H9 (cell line): Measurements from ENCODE around the gene AMMECR1. TPM values are rescaled to one million over a fixed set of nuclear protein-coding genes. Genes with fewer than 3 reads are reported as not detected.

Source experiments
- DNase-seq: peaks from one replicate; pipeline ENCODE4 v3.0.0-alpha.2; 2017
- H2AFZ ChIP-seq: one replicate; pipeline ENCODE4 v1.6.1; 2013; ENCODE audit warnings: mild to moderate bottlenecking, low read length, control low read depth, moderate library complexity
- H2AK5ac ChIP-seq: 2 replicates; pipeline ENCODE4 v1.6.1; 2013; ENCODE audit warnings: low read length, control low read depth, mixed read lengths; ENCODE audit not compliant: insufficient read length
- H2BK120ac ChIP-seq: one replicate; pipeline ENCODE4 v1.6.1; 2013; ENCODE audit warnings: low read depth, mild to moderate bottlenecking, low read length, control low read depth, inconsistent platforms; ENCODE audit not compliant: poor library complexity, severe bottlenecking
- H2BK12ac ChIP-seq: 2 replicates; pipeline ENCODE4 v1.6.1; 2013; ENCODE audit warnings: low read length, control low read depth, mixed read lengths, low read depth; ENCODE audit not compliant: insufficient read length
- H2BK15ac ChIP-seq: 2 replicates; pipeline ENCODE4 v1.6.1; 2013; ENCODE audit warnings: low read depth, low read length, control low read depth
- H2BK20ac ChIP-seq: one replicate; pipeline ENCODE4 v1.6.1; 2013; ENCODE audit warnings: low read depth, mild to moderate bottlenecking, low read length, control low read depth, inconsistent platforms; ENCODE audit not compliant: poor library complexity, severe bottlenecking
- H2BK5ac ChIP-seq: 2 replicates; pipeline ENCODE4 v1.6.1; 2013; ENCODE audit warnings: low read length, control low read depth, mixed read lengths; ENCODE audit not compliant: insufficient read length
- H3K14ac ChIP-seq: 2 replicates; pipeline ENCODE4 v1.6.1; 2013; ENCODE audit warnings: low read length, control low read depth; ENCODE audit not compliant: insufficient read depth
- H3K18ac ChIP-seq: 2 replicates; pipeline ENCODE4 v1.6.1; 2013; ENCODE audit warnings: low read depth, mild to moderate bottlenecking, mixed read lengths, low read length, control low read depth; ENCODE audit not compliant: insufficient read length
- H3K23ac ChIP-seq: 2 replicates; pipeline ENCODE4 v1.6.1; 2013; ENCODE audit warnings: low read length, control low read depth, mixed read lengths, low read depth; ENCODE audit not compliant: insufficient read length
- H3K23me2 ChIP-seq: 2 replicates; pipeline ENCODE4 v1.6.1; 2013; ENCODE audit warnings: low read depth, mild to moderate bottlenecking, mixed read lengths, low read length, control low read depth; ENCODE audit not compliant: insufficient read length, poor library complexity, severe bottlenecking
- H3K27ac ChIP-seq: 2 replicates; pipeline ENCODE4 v1.5.1; 2013; ENCODE audit warnings: low read length, control low read depth, mixed read lengths, low read depth; ENCODE audit not compliant: insufficient read length
- H3K27me3 ChIP-seq: 2 replicates; pipeline ENCODE4 v1.6.1; 2013; ENCODE audit warnings: low read length, control low read depth, inconsistent platforms; ENCODE audit not compliant: insufficient read depth
- H3K4ac ChIP-seq: 2 replicates; pipeline ENCODE4 v1.6.1; 2013; ENCODE audit warnings: low read depth, mild to moderate bottlenecking, control low read depth, inconsistent platforms, low read length, moderate library complexity
- H3K4me1 ChIP-seq: 2 replicates; pipeline ENCODE4 v1.6.1; 2013; ENCODE audit warnings: low read length, control low read depth, inconsistent platforms; ENCODE audit not compliant: insufficient read depth
- H3K4me2 ChIP-seq: 2 replicates; pipeline ENCODE4 v1.6.1; 2013; ENCODE audit warnings: low read length, control low read depth, mixed read lengths; ENCODE audit not compliant: insufficient read length, insufficient read depth
- H3K56ac ChIP-seq: 2 replicates; pipeline ENCODE4 v1.6.1; 2013; ENCODE audit warnings: low read depth, mild to moderate bottlenecking, mixed read lengths, low read length, control low read depth; ENCODE audit not compliant: insufficient read length
- H3K79me1 ChIP-seq: 2 replicates; pipeline ENCODE4 v1.6.1; 2013; ENCODE audit warnings: low read depth, mild to moderate bottlenecking, moderate library complexity, low read length, control low read depth, inconsistent platforms; ENCODE audit not compliant: insufficient read depth, poor library complexity, severe bottlenecking
- H3K79me2 ChIP-seq: 2 replicates; pipeline ENCODE4 v1.6.1; 2013; ENCODE audit warnings: low read length, control low read depth, inconsistent platforms; ENCODE audit not compliant: insufficient read depth
- H3K9ac ChIP-seq: 2 replicates; pipeline ENCODE4 v1.6.1; 2013; ENCODE audit warnings: low read length, control low read depth, mixed read lengths; ENCODE audit not compliant: insufficient read length; ENCODE audit errors: extremely low read depth
- H3K9me3 ChIP-seq: one replicate; pipeline ENCODE4 v1.6.1; 2013; ENCODE audit warnings: low read depth, low read length, inconsistent platforms; ENCODE audit not compliant: control insufficient read depth
- H3T11ph ChIP-seq: one replicate; pipeline ENCODE4 v1.6.1; 2013; ENCODE audit warnings: mild to moderate bottlenecking, low read length, control low read depth, inconsistent platforms
- H4K20me1 ChIP-seq: one replicate; pipeline ENCODE4 v1.6.1; 2013; ENCODE audit not compliant: control insufficient read depth, insufficient read length, insufficient read depth
- H4K5ac ChIP-seq: 2 replicates; pipeline ENCODE4 v1.6.1; 2013; ENCODE audit warnings: low read depth, mild to moderate bottlenecking, mixed read lengths, low read length, control low read depth; ENCODE audit not compliant: insufficient read length
- H4K8ac ChIP-seq: replicated peaks from 2 replicates; pipeline ENCODE4 v1.6.1; 2013; ENCODE audit warnings: low read length, control low read depth, mixed read lengths, low read depth; ENCODE audit not compliant: insufficient read length
- H4K91ac ChIP-seq: 2 replicates; pipeline ENCODE4 v1.6.1; 2013; ENCODE audit warnings: low read depth, mild to moderate bottlenecking, moderate library complexity, mixed read lengths, low read length, control low read depth; ENCODE audit not compliant: insufficient read length
- H3K27ac Mint-ChIP-seq, 3 experiments: 2 replicates in 2 of 3; 3 replicates in 1 of 3; pipeline ENCODE4 v1.8.0; 2020 to 2021; ENCODE audit warnings: mixed read lengths in 3 of 3, mild to moderate bottlenecking in 1 of 3, moderate library complexity in 1 of 3
- H3K27me3 Mint-ChIP-seq: 2 replicates; pipeline ENCODE4 v1.8.0; 2021; ENCODE audit warnings: low read depth, mild to moderate bottlenecking, moderate library complexity, mixed read lengths
- H3K36me3 Mint-ChIP-seq, 3 experiments: 2 replicates in 2 of 3; 3 replicates in 1 of 3; pipeline ENCODE4 v1.8.0; 2020 to 2021; ENCODE audit warnings: low read depth in 3 of 3, mixed read lengths in 3 of 3; ENCODE audit not compliant: insufficient read depth in 1 of 3
- H3K4me1 Mint-ChIP-seq, 2 experiments: 2 replicates each; pipeline ENCODE4 v1.8.0; 2020; ENCODE audit warnings: mixed read lengths in 2 of 2
- H3K4me3 Mint-ChIP-seq, 2 experiments: 2 replicates in 1 of 2; 3 replicates in 1 of 2; pipeline ENCODE4 v1.8.0; 2020 to 2021; ENCODE audit warnings: mild to moderate bottlenecking in 2 of 2, mixed read lengths in 2 of 2, moderate library complexity in 1 of 2
- H3K9me3 Mint-ChIP-seq, 2 experiments: 2 replicates in 1 of 2; 3 replicates in 1 of 2; pipeline ENCODE4 v1.8.0; 2020; ENCODE audit warnings: mild to moderate bottlenecking in 2 of 2, mixed read lengths in 2 of 2, moderate library complexity in 1 of 2
- total RNA-seq: library from RNA; stranded (reverse); gene quantifications from 2 replicates; pipeline ENCODE4 v1.2.1, GENCODE V29; 2021
- TF ChIP-seq, protein P1 (sequence below): fragments of 200-600 bp; sonication (generic); conservative IDR thresholded peaks from 3 replicates; pipeline ENCODE4 v1.8.0; 2021; ENCODE audit warnings: antibody characterized with exemption, mild to moderate bottlenecking

Gene AMMECR1
- total RNA-seq, 1 experiment from 2014 or later: 28.5 TPM

DNA sequence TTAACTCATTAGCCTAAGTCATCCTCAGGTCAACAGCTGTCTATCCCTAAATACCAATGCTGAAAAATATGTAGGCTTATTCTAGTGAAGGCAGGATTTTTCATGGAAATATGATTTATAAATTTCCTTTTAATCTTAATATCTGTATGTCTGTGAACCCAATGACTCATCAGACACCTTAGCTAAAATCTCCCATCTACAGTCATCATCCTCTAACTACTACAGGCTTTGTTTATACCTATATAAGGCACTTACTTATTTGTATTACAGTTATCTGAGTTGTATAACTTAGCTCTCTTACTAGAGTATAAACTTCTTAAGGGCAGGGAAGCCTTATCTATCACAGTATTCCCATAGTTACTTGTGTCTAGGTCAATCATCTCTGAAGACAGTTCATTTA, 24.2 kb downstream of the AMMECR1 start:
- Histone ChIP-seq H2AFZ (no peak overlapping the region), H3K14ac (no peak overlapping the region), H2BK12ac (no peak overlapping the region), H3K23me2 (no peaks in the 10 kb centered on the region), H3K27ac (no peak overlapping the region), H2BK15ac (no peak overlapping the region), H2AK5ac (no peak overlapping the region), H3K4me2 (no peak overlapping the region), H3T11ph (no peak overlapping the region), H4K5ac (no peak overlapping the region), H3K18ac (no peak overlapping the region), H3K9ac (no peak overlapping the region), H3K4me1 (no peaks in the 10 kb centered on the region; the same call in 1 of the 2 replicates), H3K9me3 (no peaks in the 10 kb centered on the region), H3K56ac (no peak overlapping the region), H4K20me1 (no peaks in the 10 kb centered on the region), H3K79me2 (no peaks in the 10 kb centered on the region; the same call in 1 of the 2 replicates), H4K8ac (no peak overlapping the region), H3K23ac (no peak overlapping the region), H2BK20ac (no peak overlapping the region), H2BK120ac (no peak overlapping the region), H3K4ac (no peak overlapping the region), H3K27me3 (no peaks in the 10 kb centered on the region), H4K91ac (no peak overlapping the region), H3K79me1 (no peaks in the 10 kb centered on the region), H2BK5ac (no peak overlapping the region)
- Mint-ChIP-seq H3K27me3 (no peaks in the 10 kb centered on the region), H3K27ac (no peak overlapping the region), H3K4me1 (peaks cover 13% of the 10 kb centered on the region in 2 experiments), H3K4me3 (no peak overlapping the region), H3K36me3 (peaks cover 0 to 6% (median 0%) of the 10 kb centered on the region in 3 experiments; a peak in 2 of 7 replicates), H3K9me3 (no peaks in the 10 kb centered on the region)
- no peak for DNase-seq
- TF ChIP-seq, protein P1, sequence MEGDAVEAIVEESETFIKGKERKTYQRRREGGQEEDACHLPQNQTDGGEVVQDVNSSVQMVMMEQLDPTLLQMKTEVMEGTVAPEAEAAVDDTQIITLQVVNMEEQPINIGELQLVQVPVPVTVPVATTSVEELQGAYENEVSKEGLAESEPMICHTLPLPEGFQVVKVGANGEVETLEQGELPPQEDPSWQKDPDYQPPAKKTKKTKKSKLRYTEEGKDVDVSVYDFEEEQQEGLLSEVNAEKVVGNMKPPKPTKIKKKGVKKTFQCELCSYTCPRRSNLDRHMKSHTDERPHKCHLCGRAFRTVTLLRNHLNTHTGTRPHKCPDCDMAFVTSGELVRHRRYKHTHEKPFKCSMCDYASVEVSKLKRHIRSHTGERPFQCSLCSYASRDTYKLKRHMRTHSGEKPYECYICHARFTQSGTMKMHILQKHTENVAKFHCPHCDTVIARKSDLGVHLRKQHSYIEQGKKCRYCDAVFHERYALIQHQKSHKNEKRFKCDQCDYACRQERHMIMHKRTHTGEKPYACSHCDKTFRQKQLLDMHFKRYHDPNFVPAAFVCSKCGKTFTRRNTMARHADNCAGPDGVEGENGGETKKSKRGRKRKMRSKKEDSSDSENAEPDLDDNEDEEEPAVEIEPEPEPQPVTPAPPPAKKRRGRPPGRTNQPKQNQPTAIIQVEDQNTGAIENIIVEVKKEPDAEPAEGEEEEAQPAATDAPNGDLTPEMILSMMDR: no peak
